HG02885 (cell line): ENCODE results near the gene AWAT2.

Experiments
- ATAC-seq: cut with Tn5 transposase; IDR thresholded peaks from one replicate; pipeline ENCODE4 v1.9.1; 2021; ENCODE audit warnings: mild to moderate bottlenecking; ENCODE audit not compliant: unreplicated experiment, poor library complexity

The AWAT2 gene, protein sequence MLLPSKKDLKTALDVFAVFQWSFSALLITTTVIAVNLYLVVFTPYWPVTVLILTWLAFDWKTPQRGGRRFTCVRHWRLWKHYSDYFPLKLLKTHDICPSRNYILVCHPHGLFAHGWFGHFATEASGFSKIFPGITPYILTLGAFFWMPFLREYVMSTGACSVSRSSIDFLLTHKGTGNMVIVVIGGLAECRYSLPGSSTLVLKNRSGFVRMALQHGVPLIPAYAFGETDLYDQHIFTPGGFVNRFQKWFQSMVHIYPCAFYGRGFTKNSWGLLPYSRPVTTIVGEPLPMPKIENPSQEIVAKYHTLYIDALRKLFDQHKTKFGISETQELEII

DNA sequence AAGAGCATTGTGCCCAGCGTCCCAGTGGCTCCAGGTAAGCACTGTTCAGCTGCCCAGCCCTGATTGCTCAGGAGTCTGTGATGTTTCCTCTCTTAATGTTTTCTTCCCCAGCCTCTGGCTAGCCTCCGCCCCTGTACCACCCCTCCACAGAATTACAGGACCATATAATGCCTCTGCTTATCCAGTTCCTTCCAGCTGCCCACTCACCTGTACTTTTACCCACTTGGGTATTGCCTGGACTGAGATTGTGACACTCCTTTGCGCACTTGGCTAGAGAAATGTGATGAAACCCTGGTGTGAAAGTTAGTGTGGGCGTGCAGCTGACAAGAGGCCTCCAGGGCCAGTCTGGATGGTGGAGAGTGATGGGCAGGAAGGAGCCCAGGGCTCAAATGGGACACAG is at the start of gene AWAT2:
AWAT2 (minus strand) TSS at position 14 of the 400 bp plus-strand sequence; CDS start at position 8, 6 bp downstream.
- peak; percentile 67 for ATAC-seq

DNA sequence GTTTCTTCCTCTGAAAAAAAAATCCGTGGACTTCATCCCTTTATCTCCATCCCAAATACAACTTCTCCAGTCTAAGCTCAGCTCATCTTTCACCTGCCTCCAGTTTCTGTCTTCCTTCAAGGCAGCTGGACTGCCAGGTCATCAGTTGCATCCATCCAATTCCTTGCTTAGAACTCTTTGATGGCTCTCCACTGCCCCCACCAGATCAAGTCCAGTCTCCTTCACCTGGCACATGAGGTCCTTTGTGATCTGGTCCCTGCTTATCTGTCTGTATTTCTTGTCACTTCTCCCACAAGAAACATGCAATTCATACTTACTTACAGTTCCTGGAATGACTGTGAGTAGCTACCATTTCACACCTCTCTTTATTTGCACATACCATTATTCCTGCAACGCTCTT is 46.3 kb upstream of the AWAT2 start:
- ATAC-seq: no peak

DNA sequence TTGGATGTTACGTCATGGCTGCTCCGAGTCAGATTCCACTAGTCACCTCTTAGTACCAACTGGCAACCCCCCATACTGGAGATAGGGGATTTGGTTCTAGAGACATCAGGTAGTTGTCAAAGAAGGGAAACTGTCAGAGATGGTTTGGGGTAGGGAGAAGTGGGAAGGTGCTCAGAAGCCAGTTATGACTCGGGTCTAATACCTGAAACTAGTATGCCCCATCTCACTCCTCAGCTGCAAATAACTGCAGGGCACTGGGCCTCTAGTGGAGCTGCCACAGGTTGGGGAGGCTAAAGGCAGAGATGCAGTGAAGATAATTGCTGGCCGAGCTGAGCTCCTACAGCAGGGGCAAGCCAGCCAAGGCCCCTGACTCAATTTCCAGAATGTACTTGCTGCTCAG is 42.5 kb upstream of the AWAT2 start:
- peak; percentile 80 for ATAC-seq

DNA sequence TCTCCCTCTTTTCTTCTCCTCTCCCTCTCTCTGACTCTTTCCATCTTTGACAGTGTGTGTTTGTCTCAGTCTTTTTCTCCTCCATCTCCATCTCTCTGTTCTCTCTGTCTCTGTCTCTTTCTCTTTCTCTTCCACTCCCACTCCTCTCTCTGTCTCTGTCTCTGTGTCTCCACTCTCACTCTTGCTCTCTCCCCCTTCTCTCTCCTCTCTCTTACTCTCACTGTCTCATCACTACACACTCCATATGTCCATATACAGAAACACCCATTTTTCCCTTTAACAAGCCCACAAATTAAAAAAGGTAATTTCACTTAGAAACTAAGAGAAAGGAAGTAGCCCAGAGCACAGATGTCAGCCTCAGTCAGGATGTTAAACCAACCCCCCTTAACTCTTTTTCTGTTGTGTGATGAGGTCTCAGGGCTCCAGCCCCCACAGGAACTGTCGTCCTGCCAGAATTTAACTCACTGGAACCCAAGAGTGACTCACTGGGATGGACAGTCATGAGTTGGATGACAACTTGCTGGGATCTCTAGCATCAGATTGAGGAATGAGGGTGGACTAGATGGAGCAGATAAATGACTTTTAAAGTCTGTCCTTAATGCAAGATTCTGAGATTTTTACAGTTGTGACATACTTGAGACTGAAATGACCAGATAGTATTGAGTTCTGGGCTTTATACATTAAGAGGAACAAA is 40.0 kb upstream of the AWAT2 start:
- no peak for ATAC-seq

DNA sequence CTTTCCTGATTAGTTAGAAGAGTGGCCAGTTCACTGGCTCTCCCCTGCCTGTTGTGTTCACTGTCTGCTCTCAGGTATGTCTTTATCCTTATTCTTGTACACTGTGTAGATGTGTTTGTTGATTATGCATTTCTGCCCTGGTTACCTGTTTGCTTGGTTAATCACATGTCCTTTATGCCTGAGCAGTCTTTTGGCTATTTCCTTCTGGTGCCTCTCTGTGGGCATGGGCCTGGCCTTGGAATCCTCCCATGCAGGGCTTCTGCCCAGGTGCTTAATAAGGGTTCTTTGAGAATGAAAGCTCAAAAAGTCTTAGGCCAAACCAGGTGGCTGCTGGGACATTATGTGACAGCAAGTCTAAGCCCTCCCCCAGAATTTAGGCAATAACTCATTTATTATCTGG is 39.0 kb upstream of the AWAT2 start:
- ATAC-seq: no peak

DNA sequence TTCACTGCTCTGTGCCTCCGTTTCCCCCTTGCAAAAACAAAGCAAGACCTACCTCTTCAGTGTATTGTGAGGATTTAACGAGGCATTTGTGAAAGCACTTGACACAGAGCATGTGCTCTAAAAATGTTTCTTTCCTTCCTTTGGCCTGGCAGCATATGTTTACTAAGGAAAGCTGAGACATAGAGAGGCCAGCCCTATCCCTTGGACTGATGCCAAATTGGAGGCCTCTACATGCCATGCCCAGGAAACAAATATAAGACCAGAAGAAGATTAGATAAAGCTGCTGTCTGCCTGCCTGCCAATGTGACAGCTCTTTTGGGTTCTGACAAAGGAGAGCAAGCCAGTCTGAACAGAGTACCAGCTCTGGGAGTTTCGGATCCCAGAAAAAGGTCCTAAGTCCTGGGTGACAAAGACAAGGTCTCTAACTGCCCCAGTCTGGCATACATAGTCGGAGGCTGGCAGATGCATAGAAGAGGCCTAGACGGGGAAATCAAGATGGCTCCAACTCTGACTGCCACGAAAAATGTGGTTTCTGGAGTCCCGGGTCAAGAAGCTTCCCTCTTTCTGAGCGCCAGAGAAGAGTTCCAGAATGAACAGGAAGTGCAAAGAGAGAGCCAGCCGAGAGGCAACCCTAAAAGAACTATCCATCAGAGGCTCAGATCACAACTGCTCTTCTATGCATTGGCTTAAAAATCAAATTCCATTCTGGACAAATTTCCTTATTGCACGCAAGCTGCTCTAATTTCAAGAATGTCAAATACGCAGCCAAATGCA is 38.3 kb upstream of the AWAT2 start:
- no peak for ATAC-seq

DNA sequence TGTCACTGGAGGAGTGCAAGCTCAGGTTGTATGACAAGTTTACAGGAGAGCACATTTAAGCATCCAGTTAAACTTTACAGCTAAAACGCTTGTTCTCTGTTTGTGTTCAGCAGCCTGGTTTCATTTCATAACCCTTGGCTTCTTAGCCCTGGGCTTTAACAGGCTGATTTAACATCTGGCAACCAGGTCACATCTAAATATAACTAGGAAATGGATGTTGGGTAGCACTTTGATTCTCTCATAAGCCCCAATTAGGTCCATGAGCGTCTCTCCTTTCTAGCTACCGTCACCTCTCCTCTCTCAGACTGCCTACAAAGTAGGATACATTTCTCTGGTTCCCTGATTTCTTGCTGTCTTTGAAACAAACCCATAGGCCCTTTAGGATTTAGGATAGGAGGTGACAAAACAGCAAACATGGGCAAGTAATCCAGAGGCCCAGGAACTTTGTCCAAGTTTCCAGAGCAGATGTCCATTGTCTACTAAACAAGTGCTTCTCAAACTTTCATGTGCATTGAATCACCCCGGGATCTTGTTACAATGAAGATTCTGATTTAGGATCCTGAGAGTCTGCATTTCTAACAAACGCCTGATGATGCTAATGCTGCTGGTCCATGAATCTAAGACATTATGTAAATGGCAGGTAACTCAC is 35.0 kb upstream of the AWAT2 start:
- no peak for ATAC-seq

DNA sequence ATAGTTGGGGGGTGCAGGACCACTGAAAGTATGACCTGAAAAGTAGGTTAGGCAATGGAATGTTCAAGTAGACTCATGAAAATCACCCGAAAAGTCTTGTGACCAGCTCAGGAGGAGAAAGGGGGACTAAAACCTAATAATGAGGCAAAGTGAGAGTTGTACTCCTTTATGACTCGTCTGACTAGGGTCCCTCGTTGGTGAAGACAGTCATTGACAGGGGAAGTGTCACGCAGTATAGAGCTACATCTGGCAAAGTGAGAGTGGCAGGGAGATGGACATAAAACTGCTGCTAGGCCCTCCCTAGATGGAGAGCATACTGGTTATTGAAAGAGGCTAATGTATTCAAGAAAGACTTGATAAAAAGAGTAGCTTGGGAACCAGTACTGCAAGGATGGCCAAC is 33.0 kb upstream of the AWAT2 start:
- no peak for ATAC-seq

DNA sequence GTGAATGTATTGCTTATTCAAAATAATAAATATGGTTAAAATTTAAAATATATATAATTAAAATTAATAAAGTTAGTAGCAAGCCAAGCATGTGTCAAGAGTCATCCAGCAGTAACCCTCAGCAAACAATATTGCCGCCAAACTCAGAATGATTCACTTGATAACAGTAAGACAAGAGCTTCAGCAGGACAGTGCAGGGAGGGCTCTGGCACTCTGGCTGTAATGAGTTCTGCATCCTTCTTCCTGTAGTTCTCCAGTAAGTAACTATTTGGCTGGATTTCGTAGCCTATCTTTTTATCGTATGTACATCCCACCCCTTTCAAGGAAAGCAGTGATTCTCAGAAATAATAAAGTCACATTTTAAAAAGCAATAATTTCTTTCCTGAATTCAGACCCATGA is 30.1 kb upstream of the AWAT2 start:
- ATAC-seq: no peak

DNA sequence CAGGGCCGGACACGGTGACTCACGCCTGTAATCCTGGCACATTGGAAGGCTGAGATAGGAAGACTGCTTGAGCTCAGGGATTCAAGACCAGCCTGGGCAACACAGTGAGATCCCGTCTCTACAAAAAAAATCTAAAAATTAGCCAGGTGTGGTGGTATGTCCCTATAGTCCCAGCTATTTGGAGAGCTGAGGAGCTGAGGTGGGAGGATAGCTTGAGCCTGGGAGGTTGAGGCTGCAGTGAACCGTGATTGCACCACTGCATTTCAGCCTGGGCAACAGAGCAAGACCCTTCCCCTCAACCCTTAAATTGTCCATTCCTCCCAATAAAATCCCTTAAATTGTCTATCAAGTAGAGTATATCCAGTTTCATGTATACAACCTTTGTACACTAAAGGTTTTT is 29.6 kb upstream of the AWAT2 start:
- ATAC-seq: no peak

DNA sequence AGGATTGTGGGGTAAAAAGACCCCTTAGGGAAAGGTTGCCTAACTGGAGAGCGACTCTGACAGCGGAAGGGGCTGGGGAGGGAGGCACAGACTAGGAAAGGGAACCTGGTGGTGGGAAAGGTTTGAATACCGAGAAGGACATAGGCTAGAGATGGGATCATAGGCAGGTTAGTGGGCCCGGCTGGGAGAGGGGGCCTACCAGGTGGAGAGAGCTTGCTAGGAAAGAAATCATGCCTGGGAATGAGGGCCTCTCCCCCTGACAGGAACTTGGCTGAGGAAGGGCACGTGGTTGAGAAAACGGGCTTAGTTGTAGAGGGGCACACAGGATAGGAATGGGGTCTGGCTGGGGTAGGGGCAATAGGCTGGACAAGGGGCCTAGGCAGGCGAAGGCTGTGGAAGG is 16.9 kb upstream of the AWAT2 start:
- no peak for ATAC-seq

DNA sequence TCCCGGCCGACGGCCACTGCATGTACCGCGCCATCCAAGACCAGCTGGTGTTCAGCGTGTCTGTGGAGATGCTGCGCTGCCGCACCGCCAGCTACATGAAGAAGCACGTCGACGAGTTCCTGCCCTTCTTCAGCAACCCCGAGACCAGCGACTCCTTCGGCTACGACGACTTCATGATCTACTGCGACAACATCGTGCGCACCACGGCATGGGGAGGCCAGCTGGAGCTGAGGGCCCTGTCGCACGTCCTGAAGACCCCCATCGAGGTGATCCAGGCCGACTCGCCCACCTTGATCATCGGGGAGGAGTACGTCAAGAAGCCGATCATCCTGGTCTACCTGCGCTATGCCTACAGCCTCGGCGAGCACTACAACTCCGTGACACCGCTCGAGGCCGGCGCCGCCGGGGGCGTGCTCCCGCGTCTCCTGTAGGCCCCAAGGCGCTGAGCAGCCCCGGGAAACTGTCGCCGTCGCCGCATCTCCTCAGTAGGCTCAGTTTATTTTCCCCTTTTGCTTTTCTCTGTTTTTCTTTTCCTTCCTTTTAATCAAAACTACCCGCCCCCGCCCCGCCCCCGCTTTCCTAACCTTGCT is 13.3 kb upstream of the AWAT2 start:
- no peak for ATAC-seq

DNA sequence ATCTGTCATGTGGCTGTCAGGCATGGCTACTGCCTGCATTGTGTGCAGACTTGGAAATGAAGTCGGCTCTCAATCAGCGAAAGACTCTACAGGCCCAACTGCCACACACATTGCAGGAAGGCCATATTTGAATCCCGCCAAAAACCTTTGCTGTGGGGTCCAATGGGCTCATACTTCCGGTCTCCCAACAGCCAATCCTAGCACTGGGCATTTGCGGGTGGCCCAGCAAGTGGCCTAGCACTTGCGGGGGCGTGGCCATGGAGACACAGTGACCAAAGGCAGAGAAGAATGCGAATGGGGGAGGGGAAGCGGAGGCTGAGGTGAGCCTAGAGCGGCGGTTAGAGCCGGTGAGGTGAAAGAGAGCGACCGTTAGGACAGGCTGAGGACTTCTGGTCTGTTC is 12.3 kb upstream of the AWAT2 start, which contains the start of gene OTUD6A:
OTUD6A (plus strand) TSS at position 382 of the 400 bp plus-strand sequence. CDS start 68 bp downstream, outside the sequence.
- ATAC-seq: no peak

DNA sequence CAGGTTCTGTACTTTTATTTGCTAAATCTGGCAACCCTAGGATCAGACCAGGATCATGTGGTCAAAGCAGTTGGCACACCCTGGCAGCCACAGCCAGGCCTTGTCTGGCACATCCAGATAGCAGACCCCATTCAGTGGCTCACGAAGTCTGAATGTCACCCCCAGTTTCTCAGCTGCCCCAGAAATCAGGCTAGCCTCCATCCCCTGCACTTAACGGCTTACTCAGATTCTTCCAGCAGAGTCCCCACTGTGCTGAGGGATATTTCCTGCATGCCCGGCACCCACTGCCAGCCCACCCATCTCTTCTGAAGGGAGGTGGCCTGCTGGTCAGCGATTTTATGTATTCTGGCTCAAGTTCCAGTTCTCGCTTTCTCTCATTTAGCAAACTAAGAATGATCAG is 4.7 kb upstream of the AWAT2 start:
- no peak for ATAC-seq

DNA sequence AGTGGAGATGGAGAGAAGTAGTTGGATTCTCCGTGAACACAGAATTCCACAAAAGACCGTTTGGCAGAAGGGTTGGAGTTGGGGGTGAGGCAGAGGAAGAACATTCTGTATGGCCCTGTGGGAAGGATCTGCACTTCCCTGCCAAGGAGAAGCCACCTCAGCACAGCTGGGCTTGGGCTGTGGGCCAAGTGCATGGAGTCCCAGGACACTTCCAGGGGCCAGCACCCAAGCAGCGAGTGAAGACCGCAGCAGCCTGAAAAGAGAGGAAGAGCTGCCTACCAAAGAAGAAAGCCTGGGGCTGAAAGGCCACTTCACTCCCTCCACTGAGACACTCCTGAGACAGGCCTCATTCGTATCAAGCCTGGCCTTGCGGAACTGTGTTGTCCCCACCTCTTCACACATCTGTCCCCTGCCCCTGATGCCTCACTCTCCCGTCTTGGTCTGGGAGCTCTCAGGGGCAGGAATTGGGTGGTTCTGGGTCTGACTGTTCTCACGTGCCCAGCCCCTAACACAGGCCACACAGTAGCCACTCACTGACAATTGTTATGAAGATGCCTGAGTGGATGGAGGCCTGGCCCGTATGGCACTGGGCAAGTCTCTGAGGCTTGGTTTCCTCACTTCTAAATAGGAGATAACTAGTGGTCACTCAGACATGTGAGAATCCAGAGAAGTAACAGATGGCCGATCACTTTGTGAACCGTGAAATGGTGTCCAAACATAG is 3.3 kb upstream of the AWAT2 start:
- ATAC-seq: no peak

DNA sequence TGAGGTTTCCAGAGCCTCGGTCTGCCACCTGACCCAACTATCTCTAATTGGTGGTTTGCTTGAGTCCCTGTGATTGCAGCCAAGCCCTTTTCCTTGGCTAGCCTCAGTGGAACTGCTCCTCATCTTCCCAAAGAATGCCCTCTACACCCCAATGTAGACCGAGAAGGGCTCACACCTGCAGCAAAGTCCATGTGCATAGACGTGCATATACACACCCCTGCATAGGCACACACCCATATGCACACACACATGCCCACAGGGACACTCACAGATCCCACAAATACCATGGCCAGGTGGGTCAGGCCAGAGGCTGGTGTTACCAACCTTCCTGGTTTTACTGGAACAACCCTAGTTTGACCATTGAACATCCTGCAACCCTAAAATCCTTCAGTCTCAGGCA is 332 bp downstream of the AWAT2 start:
- ATAC-seq: no peak

DNA sequence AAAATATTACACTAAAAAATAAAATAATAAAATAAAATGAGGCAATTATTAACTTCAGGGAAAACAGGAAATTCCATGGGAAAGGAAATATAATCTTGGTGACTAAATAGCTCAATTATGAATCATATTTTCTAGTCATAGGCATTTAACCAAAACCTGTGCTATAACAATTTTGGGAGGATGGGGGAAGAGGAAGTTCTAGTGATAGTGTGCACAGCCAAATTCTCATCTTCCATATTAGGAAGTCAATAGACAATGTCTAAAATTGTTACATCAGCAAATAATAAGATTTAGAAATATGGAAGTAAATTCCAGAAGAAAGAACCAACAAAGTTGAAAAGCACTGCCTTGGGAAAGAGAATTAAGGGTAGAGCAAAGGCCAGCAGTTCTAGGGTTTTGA is 2.8 kb downstream of the AWAT2 start:
- no peak for ATAC-seq

DNA sequence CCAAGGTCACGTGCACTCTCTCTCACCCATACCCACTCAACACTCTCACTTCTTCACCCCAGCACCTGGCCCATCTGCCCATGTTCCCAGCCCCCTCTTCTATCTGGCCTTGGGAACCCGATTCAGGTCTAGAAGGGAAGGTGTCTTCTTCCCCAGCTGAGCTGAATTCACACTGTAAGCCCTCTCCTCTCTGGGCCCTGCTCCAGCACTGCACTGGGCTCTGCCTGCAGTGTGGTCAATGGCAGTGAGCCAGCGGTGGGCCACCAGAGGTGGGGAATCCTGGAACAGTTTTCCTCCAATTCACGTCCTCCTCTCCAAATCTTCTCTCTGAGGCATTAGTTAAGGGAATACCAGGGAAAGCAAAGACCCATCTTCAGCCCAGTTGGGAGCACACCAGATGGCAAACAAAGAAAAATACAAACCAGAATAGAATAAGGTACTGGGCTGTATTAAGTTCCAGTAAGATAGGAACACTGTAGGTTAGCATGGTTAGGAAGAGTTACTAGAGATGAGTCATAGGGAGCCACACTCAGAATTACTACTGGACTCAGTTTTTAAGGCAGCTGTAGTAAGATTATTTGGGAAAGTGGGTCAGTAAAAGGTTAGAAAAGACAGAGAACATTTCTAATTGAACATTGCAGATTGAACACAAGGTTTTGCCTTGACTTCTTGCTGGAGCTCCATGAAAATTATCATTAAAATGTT is 5.0 kb downstream of the AWAT2 start:
- no peak for ATAC-seq

DNA sequence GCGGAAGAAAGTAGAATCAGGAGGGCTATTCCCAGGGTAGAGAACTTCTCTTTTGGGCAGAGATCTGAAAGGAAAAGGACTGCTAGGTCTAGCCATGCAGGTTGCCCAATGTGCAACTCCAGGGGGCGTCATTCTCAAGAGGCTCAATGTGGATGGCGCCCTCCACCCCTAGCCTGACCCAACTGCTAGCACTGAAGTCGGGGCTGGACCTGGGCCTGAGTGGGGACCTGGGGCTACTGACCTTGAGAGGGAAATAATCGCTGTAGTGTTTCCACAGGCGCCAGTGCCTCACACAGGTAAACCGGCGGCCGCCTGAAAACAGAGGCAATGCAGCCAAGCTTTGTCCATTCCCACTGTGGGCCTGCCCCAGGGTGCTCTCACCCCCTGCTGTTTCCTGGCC is 6.1 kb downstream of the AWAT2 start:
- ATAC-seq: no peak
